HG02623 (cell line): ENCODE results near the gene ARID3A.
A peak's percentile ranks its signal among the peaks of the same experiment; 100 is the strongest.
"Not testable (repeated sequence)": the region's sequence is repeated elsewhere in the genome, so short reads cannot be mapped to it uniquely, and the experiment has no call there.

Experiments
- ATAC-seq: cut with Tn5 transposase; IDR thresholded peaks from one replicate; pipeline ENCODE4 v1.9.1; 2021; ENCODE audit warnings: moderate library complexity; ENCODE audit not compliant: unreplicated experiment

ARID3A gene

GRCh38 chr19:944171-944567, 18.3 kb downstream of the ARID3A start:
- ATAC-seq = no peak

- no peak for ATAC-seq
Measured at GRCh38 chr19:944663-945241, 18.9 kb downstream of the ARID3A start.

GRCh38 chr19:945401-946252, 19.8 kb downstream of the ARID3A start:
- ATAC-seq = no peak

GRCh38 chr19:947090-947706, 21.4 kb downstream of the ARID3A start:
- ATAC-seq = peak; percentile 12

- ATAC-seq = peak; percentile 65
Measured at GRCh38 chr19:947707-948539, 22.1 kb downstream of the ARID3A start.

GRCh38 chr19:948842-949496, 23.1 kb downstream of the ARID3A start:
- no peak for ATAC-seq

GRCh38 chr19:950352-951066, 24.7 kb downstream of the ARID3A start:
- no peak for ATAC-seq

- ATAC-seq = no peak
Measured at GRCh38 chr19:952049-952679, 26.3 kb downstream of the ARID3A start.

- ATAC-seq = no peak
Measured at GRCh38 chr19:952680-953444, 27.0 kb downstream of the ARID3A start.

- no peak for ATAC-seq
Measured at GRCh38 chr19:953445-954271, 27.8 kb downstream of the ARID3A start.

- ATAC-seq = no peak
Measured at GRCh38 chr19:954272-954671, 28.4 kb downstream of the ARID3A start.

- ATAC-seq = no peak
Measured at GRCh38 chr19:954672-955494, 29.0 kb downstream of the ARID3A start.

- ATAC-seq = no peak
Measured at GRCh38 chr19:955803-956765, 30.2 kb downstream of the ARID3A start.

GRCh38 chr19:956766-957440, 31.1 kb downstream of the ARID3A start:
- no peak for ATAC-seq

- ATAC-seq = not testable (repeated sequence)
Measured at GRCh38 chr19:957578-957977, 31.7 kb downstream of the ARID3A start.
